ENCODE results near the gene KCNIP1. TPM values are rescaled to one million over a fixed set of nuclear protein-coding genes. Genes with fewer than 3 reads are reported as not detected.
A peak's percentile ranks its signal among the peaks of the same experiment; 100 is the strongest.

Gene KCNIP1
- polyA plus RNA-seq, 1 of the 3 experiments (the other 2 are of a cell fraction), result 1.3 TPM

GRCh38 chr5:170611449-170612090 lies 107.8 kb downstream of the KCNIP1 start:
- no peaks in the 10 kb centered on the region for H3K36me3 ChIP-seq (replicated peaks in 1 of 2; ENCODE audit: control insufficient read depth in 1 of 2, insufficient read depth in 2 of 2, low read length in 1 of 2)
- H3K4me2 ChIP-seq, result no peak overlapping the region
- CTCF ChIA-PET, result interaction anchor here (0.8 to 27.0 kb wide), 7 partner anchors 8 to 511 kb away, joined by 3 to 614 read pairs (median 8); no protein-coding TSS in a partner anchor
- H3K9me3 ChIP-seq, result no peaks in the 10 kb centered on the region
- no peaks in the 10 kb centered on the region for H3F3A ChIP-seq (replicated peaks; ENCODE audit: insufficient read depth)
- no peak overlapping the region for H3K9ac ChIP-seq
- H4K20me1 ChIP-seq (ENCODE audit: insufficient read depth), result no peaks in the 10 kb centered on the region
- no peak for TF ChIP-seq MAX (IDR thresholded peaks at IDR 0.05; ENCODE audit: low read depth)
- peak; percentile 94 for TF ChIP-seq REST (IDR thresholded peaks at IDR 0.05; ENCODE audit: low read depth, low read length)
- POLR2A ChIA-PET, result interaction anchor here (1.0 kb wide), 1 partner anchor 14 kb away, joined by 4 read pairs; no protein-coding TSS in a partner anchor
- H3K79me2 ChIP-seq (ENCODE audit: insufficient read depth), result no peaks in the 10 kb centered on the region
- H3K9me2 ChIP-seq, result no peaks in the 10 kb centered on the region
- peaks cover 14% of the 10 kb centered on the region; the same call in 1 of the 2 replicates for H3K27me3 ChIP-seq (ENCODE audit: insufficient read depth)
- H3K4me1 ChIP-seq (ENCODE audit: control insufficient read depth in 1 of 2, insufficient read depth in 2 of 2, low read depth in 1 of 2, low read length in 1 of 2), result peaks cover 4 to 49% of the 10 kb centered on the region in 2 experiments; a peak in 2 of 4 replicates
- H3K27ac ChIP-seq (ENCODE audit: low read depth in 2 of 2, low read length in 1 of 2), result peak overlapping the region in 1 of 2 experiments; percentile 71; a peak in 2 of 4 replicates
- no peak overlapping the region for H3K4me3 ChIP-seq (ENCODE audit: low read depth in 2 of 2, low read length in 1 of 2)
- no peak for DNase-seq
- no peak overlapping the region for H2AFZ ChIP-seq (ENCODE audit: low read depth)
- 43% methylated on average over 6 of the region's 6 CpGs for WGBS (ENCODE audit: low lambda C conversion rate)

GRCh38 chr5:170612256-170612678 lies 108.4 kb downstream of the KCNIP1 start:
- no peak for DNase-seq
- WGBS (ENCODE audit: low lambda C conversion rate), result 60% methylated on average over 6 of the region's 6 CpGs
- H3K9ac ChIP-seq, result no peak overlapping the region
- peaks cover 11% of the 10 kb centered on the region; the same call in 1 of the 2 replicates for H3K27me3 ChIP-seq (ENCODE audit: insufficient read depth)
- H3K9me2 ChIP-seq, result no peaks in the 10 kb centered on the region
- H3K4me2 ChIP-seq, result no peak overlapping the region
- H3K4me1 ChIP-seq (ENCODE audit: control insufficient read depth in 1 of 2, insufficient read depth in 2 of 2, low read depth in 1 of 2, low read length in 1 of 2), result peaks cover 4 to 42% of the 10 kb centered on the region in 2 experiments; a peak in 2 of 4 replicates
- no peak overlapping the region for H2AFZ ChIP-seq (ENCODE audit: low read depth)
- no peaks in the 10 kb centered on the region for H4K20me1 ChIP-seq (ENCODE audit: insufficient read depth)
- H3K27ac ChIP-seq (ENCODE audit: low read depth in 2 of 2, low read length in 1 of 2), result peak overlapping the region in 1 of 2 experiments; percentile 71; a peak in 2 of 4 replicates
- H3K4me3 ChIP-seq (ENCODE audit: low read depth in 2 of 2, low read length in 1 of 2), result no peak overlapping the region
- TF ChIP-seq EP300 (IDR thresholded peaks at IDR 0.05; ENCODE audit: borderline replicate concordance in 1 of 2, low read depth in 1 of 2, low read length in 1 of 2) (0 out of 4 replicates have a peak, but pooled peaks of 1 of the 2 experiments have one; percentile 17), TEAD4 (IDR thresholded peaks at IDR 0.05; ENCODE audit: borderline replicate concordance, insufficient read depth) (no peak), SIN3A (IDR thresholded peaks at IDR 0.05; ENCODE audit: borderline replicate concordance, low read depth, low read length) (no peak)
- H3F3A ChIP-seq (replicated peaks; ENCODE audit: insufficient read depth), result no peaks in the 10 kb centered on the region
- no peaks in the 10 kb centered on the region for H3K36me3 ChIP-seq (replicated peaks in 1 of 2; ENCODE audit: control insufficient read depth in 1 of 2, insufficient read depth in 2 of 2, low read length in 1 of 2)
- H3K79me2 ChIP-seq (ENCODE audit: insufficient read depth), result no peaks in the 10 kb centered on the region
- no peaks in the 10 kb centered on the region for H3K9me3 ChIP-seq
- CTCF ChIA-PET, result interaction anchor here (0.8 to 27.0 kb wide), 7 partner anchors 8 to 511 kb away, joined by 3 to 614 read pairs (median 8); no protein-coding TSS in a partner anchor
- POLR2A ChIA-PET, result interaction anchor here (1.0 kb wide), 1 partner anchor 14 kb away, joined by 4 read pairs; no protein-coding TSS in a partner anchor

Data from SK-N-SH (cell line).